T47D (cell line): ENCODE results near the gene WNT10A.
A peak's percentile ranks its signal among the peaks of the same experiment; 100 is the strongest.
"Not testable (repeated sequence)": the region's sequence is repeated elsewhere in the genome, so short reads cannot be mapped to it uniquely, and the experiment has no call there.

ENCODE experiments used
- DNase-seq, 2 experiments: peaks; one replicate each; pipeline versions ENCODE4 v3.0.0 to v3.0.0-alpha.2; 2011 to 2012; ENCODE audit warnings: low read depth in 1 of 2, low spot score in 1 of 2
- JUND ChIP-seq: IDR thresholded peaks from 2 replicates; pipeline ENCODE4 v1.6.1; 2012; ENCODE audit warnings: low read depth
- in situ Hi-C: cut with HindIII; loops from 2 replicates; pipeline ENCODE4 v1.10.0; 2016; ENCODE audit warnings: low sequenced_read_pairs, low pct_unique_long_range_greater_than_20kb

Gene WNT10A

GRCh38 chr2:218908721-218909619 is 28.3 kb downstream of the WNT10A start:
- no peak for TF ChIP-seq JUND
- peak; percentile 66 to 94 for DNase-seq
- in situ Hi-C loops: no loop called here

- no peak for DNase-seq
Measured at GRCh38 chr2:218910741-218911140, 30.1 kb downstream of the WNT10A start.

GRCh38 chr2:218920504-218920903 is 39.9 kb downstream of the WNT10A start:
- in situ Hi-C loops: no loop called here
- no peak for TF ChIP-seq JUND
- DNase-seq: no peak

More at GRCh38 chr2:218910741-218911140, 30.1 kb downstream of the WNT10A start:
- TF ChIP-seq JUND: no peak
- in situ Hi-C loops: no loop called here

GRCh38 chr2:218924757-218925156 is 44.1 kb downstream of the WNT10A start:
- DNase-seq: no peak
- TF ChIP-seq JUND: no peak
- in situ Hi-C loops: no loop called here

GRCh38 chr2:218925434-218925833 is 44.8 kb downstream of the WNT10A start:
- in situ Hi-C loops: no loop called here
- TF ChIP-seq JUND: no peak

GRCh38 chr2:218927422-218927821 is 46.8 kb downstream of the WNT10A start:
- peak; percentile 3 to 14 for DNase-seq
- TF ChIP-seq JUND: no peak
- in situ Hi-C loops: no loop called here

More at GRCh38 chr2:218925434-218925833, 44.8 kb downstream of the WNT10A start:
- no peak for DNase-seq

GRCh38 chr2:218927876-218928275 is 47.2 kb downstream of the WNT10A start:
- no peak for TF ChIP-seq JUND
- in situ Hi-C loops: no loop called here
- DNase-seq: no peak

- DNase-seq, in situ Hi-C loops: not testable (repeated sequence)
Measured at GRCh38 chr2:218930488-218930887, 49.8 kb downstream of the WNT10A start.

- DNase-seq, in situ Hi-C loops: not testable (repeated sequence)
Measured at GRCh38 chr2:218931751-218932150, 51.1 kb downstream of the WNT10A start.
